Stimulated activated naive CD8-positive, alpha-beta T cell treated with anti-CD3 and anti-CD28 coated beads, Interleukin-15, amount 100 ng/mL, for 72 hours (primary cell): ENCODE measurements around the gene DEPDC4.
"Not testable (repeated sequence)": the region's sequence is repeated elsewhere in the genome, so short reads cannot be mapped to it uniquely, and the experiment has no call there.

Experiments
- ATAC-seq: fragments of 150-1000 bp; cut with Tn5 transposase; 2 replicates; pipeline ENCODE4 v1.10.0; 2021; ENCODE audit warnings: mild to moderate bottlenecking, moderate library complexity
- DNase-seq, 2 donors: peaks; one replicate each; pipeline ENCODE4 v3.0.0; 2021 to 2022
- H3K27ac Mint-ChIP-seq, 2 donors: one replicate each; pipeline ENCODE4 v1.8.0; 2022; ENCODE audit warnings: mild to moderate bottlenecking in 2 of 2, mixed read lengths in 2 of 2, moderate library complexity in 2 of 2
- H3K27me3 Mint-ChIP-seq: one replicate; pipeline ENCODE4 v1.8.0; 2022; ENCODE audit warnings: mixed read lengths
- H3K4me1 Mint-ChIP-seq: one replicate; pipeline ENCODE4 v1.8.0; 2022; ENCODE audit warnings: mild to moderate bottlenecking, mixed read lengths
- H3K4me3 Mint-ChIP-seq, 2 donors: one replicate each; pipeline ENCODE4 v1.8.0; 2022; ENCODE audit warnings: mild to moderate bottlenecking in 2 of 2, mixed read lengths in 2 of 2, moderate library complexity in 1 of 2
- H3K9me3 Mint-ChIP-seq, 2 donors: one replicate each; pipeline ENCODE4 v1.8.0; 2022; ENCODE audit warnings: mixed read lengths in 2 of 2

DEPDC4 gene

DNA sequence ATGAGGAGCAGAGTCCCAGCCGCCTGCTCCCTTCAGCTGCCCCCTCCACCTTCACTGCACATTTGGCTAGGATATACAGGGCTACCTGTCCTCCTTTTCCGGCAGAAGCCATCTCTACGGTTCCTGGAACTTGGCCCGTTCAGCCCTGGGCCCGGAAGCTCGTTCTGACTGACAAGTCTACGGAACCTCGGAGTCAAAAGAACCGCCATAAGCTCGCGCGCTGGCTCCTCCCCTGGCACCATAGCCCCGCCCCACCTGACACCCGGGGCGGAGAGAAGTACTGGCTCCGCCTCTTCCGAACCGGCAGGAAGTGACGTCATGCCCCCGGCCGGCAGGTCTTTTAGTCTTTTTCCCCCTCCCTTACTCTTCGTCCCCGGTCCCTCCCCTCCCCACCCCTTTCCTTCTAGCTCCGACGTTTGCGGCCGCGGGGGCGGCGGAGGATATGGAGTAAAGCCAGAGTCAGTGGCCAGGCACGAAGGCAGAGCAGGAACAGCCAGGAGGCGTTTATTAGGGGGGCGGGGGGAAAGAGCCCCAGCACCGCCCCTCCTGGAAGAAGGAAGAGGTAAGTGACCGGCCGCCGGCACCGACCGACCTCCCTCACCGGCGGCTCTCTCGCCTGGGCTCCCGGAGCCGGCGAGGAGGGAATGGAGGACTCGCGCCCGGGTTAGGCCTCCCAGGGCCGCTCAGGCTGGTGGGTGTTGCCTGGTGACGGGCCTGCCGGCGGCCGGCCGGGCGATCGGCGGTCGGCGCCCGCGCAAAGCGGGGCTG is at the start of gene DEPDC4, which contains the start of gene SCYL2:
DEPDC4 (minus strand) TSS at position 245 of the 768 bp plus-strand sequence; CDS start at position 242, 3 bp downstream.
SCYL2 (plus strand) TSS at position 343 of the 768 bp plus-strand sequence. CDS start 15,794 bp downstream, outside the sequence.
- Mint-ChIP-seq H3K27me3 (no peaks in the 10 kb centered on the region), H3K27ac (peak within 1 kb of the TSS; percentile 99)
- ATAC-seq: peak; percentile 91

DNA sequence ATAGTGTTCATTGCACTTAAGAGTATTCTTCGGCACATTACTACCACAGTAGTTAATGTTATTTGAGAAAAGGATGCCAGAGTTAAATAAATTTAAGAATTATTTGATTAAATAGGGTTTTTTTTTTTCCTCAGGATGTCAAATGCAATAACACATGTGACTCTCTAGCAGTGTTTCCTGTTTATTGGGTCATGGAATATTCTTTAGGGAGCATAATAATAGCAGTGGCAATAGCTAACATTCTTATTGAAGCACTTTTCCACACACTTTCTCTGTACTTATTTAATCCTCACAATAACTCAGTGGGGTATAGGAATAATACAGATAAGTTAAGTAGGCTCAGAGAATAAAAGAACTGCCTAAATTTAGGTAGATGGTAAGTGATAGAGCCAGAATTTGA is 44.4 kb upstream of the DEPDC4 start:
- DNase-seq (no peak), ATAC-seq (no peak)
- Mint-ChIP-seq H3K27me3 (no peaks in the 10 kb centered on the region), H3K9me3 (peaks cover 5 to 7% of the 10 kb centered on the region in 2 donors), H3K27ac (no peak overlapping the region), H3K4me1 (peaks cover 5% of the 10 kb centered on the region), H3K4me3 (no peak overlapping the region)

More for the DNA sequence above, at the start of gene DEPDC4, which contains the start of gene SCYL2:
- DNase-seq: peak; percentile 93 to 94
- Mint-ChIP-seq H3K4me3 (peak within 1 kb of the TSS; percentile 94 to 100), H3K4me1 (peaks cover 23% of the 10 kb centered on the region), H3K9me3 (no peaks in the 10 kb centered on the region)

DNA sequence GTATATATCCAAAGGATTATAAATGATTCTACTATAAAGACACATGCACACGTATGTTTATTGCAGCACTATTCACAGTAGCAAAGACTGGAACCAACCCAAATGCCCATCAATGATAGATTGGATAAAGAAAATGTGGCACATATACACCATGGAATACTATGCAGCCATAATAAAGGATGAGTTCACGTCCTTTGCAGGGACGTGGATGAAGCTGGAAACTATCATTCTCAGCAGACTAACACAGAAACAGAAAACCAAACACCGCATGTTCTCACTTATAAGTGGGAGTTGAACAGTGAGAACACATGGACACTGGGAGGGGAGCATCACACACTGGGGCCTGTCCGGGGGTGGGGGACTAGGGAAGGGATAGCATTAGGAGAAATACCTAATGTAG is 41.3 kb upstream of the DEPDC4 start:
- H3K4me1 Mint-ChIP-seq, H3K27me3 Mint-ChIP-seq, DNase-seq, H3K27ac Mint-ChIP-seq, ATAC-seq, H3K4me3 Mint-ChIP-seq: not testable (repeated sequence)
- peaks cover 10 to 28% of the 10 kb centered on the region in 2 donors for H3K9me3 Mint-ChIP-seq

DNA sequence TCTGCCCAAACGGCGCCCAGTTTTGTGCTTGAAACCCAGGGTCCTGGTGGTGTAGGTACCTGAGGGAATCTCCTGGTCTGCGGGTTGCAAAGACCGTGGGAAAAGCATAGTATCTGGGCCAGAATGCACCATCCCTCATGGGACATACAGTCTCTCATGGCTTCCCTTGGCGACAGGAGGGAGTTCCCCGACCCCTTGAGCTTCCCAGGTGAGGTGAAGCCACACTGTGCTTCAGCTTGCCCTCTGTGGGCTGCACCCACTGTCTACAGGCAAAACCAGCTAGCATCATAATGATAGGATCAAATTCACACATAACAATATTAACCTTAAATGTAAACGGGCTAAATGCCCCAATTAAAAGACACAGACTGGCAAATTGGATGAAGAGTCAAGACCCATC is 37.5 kb upstream of the DEPDC4 start:
- not testable (repeated sequence) for H3K4me1 Mint-ChIP-seq, DNase-seq, H3K27me3 Mint-ChIP-seq, ATAC-seq, H3K4me3 Mint-ChIP-seq, H3K27ac Mint-ChIP-seq
- peaks cover 19 to 53% of the 10 kb centered on the region in 2 donors for H3K9me3 Mint-ChIP-seq

DNA sequence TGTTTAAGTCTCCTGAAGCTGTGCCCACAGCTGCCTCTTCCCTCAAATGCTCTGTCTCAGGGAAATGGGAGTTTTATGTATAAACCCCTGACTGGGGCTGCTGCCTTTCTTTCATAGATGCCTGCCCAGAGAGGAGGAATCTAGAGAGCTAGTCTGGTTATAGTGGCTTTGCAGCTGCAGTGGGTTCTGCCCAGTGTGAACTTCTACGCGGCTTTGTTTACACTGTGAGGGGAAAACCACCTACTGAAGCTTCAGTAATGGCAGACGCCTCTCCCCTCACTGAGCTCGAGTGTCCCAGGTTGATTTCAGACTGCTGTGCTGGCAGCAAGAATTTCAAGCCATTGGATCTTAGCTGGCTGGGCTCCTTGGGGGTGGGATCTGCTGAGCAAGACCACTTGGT is 37.0 kb upstream of the DEPDC4 start:
- Mint-ChIP-seq H3K27ac (no peak overlapping the region), H3K9me3 (peaks cover 19 to 53% of the 10 kb centered on the region in 2 donors), H3K27me3 (no peaks in the 10 kb centered on the region), H3K4me1 (no peaks in the 10 kb centered on the region), H3K4me3 (no peak overlapping the region)
- DNase-seq: no peak
- ATAC-seq: no peak

DNA sequence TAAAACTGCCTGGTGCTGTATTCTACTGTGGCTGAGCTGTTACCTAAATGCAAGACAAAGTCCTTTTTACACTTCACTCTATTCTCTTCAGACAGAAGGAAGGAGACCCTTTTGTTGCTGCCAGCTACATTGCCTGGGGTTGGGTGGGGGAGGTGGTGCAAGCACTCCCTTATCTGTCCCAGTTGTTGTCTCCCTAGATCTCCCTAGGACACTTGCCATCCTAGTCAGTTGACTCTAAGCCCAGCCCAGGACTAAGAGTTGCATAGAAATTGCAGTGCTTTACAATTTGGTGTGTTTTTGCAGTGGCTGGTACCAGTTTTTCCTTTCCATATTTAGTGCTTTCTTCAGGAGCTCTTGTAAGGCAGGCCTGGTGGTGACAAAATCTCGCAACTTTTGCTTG is 35.2 kb upstream of the DEPDC4 start:
- Mint-ChIP-seq H3K27ac (no peak overlapping the region), H3K9me3 (peaks cover 19 to 53% of the 10 kb centered on the region in 2 donors), H3K4me3 (no peak overlapping the region), H3K27me3 (no peaks in the 10 kb centered on the region), H3K4me1 (no peaks in the 10 kb centered on the region)
- no peak for ATAC-seq
- no peak for DNase-seq

DNA sequence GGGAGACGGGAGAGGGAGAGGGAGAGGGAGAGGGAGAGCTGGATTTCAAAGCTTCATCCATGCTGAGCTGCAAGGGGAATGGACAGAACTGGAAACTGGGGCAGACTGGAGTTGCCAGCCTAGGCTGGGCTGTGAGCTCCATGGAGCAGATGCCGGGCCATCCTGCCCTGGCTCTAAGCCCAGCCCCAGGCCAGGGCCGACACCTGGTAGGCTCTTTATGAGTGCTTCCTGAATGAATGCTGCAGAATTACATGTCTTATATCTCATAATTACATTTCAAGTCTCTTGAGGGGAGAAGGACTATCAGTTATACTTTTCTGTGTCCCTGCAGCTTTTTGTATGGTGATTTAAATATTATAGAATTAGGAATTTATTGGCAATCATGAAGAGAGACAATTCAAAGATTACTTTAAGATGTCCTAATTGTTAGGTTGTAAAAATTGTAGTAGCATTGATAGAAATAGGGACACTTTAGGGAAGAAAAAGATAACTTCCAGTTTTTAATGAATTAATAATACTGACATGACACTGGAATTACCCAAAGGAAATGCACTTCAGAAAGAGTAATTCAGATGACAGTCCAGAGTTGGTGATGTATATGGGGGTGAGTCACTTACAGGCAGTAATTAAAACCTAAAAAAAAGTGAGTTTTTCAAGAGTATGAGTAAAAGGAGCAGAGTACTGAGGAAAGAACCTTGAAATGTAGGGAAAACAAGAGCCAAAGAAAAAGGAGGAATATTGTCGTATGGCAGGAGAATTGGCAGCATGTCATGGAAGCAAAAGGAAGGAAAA is 29.1 kb upstream of the DEPDC4 start:
- DNase-seq: no peak
- Mint-ChIP-seq H3K9me3 (peaks cover 4 to 7% of the 10 kb centered on the region in 2 donors), H3K4me1 (no peaks in the 10 kb centered on the region), H3K27me3 (no peaks in the 10 kb centered on the region), H3K4me3 (no peak overlapping the region), H3K27ac (no peak overlapping the region)
- no peak for ATAC-seq

DNA sequence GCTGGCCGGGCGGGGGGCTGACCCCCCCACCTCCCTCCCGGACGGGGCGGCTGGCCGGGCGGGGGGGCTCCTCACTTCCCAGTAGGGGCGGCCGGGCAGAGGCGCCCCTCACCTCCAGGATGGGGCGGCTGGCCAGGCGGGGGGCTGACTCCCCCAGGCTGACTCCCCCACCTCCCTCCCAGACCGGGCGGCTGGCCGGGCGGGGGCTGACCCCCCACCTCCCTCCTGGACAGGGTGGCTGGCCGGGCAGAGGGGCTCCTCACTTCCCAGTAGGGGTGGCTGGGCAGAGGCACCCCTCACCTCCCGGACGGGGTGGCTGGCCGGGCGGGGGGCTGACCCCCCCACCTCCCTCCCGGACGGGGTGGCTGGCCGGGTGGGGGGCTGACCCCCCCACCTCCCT is 27.5 kb upstream of the DEPDC4 start:
- not testable (repeated sequence) for H3K4me1 Mint-ChIP-seq, DNase-seq, H3K4me3 Mint-ChIP-seq, H3K27ac Mint-ChIP-seq, H3K27me3 Mint-ChIP-seq, H3K9me3 Mint-ChIP-seq, ATAC-seq

DNA sequence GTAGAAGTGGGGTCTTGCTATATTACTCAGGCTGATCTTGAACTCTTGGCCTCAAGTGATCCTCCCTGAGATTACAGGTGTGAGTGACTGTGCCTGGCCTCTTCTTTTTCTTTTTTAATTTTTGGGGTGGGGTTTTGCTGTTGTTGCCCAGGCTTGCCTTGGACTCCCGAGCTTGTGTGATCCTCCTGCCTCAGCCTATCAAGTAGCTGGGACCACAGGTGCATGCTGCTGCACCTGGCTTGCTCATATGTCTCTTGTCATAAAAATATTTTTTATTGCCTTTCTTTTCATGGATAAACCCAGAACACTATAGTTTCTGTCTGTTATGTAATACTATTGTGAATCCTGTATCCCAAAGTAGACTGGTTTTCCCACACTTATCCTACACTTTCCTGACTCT is 26.1 kb upstream of the DEPDC4 start:
- DNase-seq (no peak), ATAC-seq (no peak)
- H3K27me3 Mint-ChIP-seq: no peaks in the 10 kb centered on the region
- no peaks in the 10 kb centered on the region for H3K9me3 Mint-ChIP-seq
- H3K4me1 Mint-ChIP-seq: no peaks in the 10 kb centered on the region
- H3K27ac Mint-ChIP-seq: no peak overlapping the region
- no peak overlapping the region for H3K4me3 Mint-ChIP-seq

DNA sequence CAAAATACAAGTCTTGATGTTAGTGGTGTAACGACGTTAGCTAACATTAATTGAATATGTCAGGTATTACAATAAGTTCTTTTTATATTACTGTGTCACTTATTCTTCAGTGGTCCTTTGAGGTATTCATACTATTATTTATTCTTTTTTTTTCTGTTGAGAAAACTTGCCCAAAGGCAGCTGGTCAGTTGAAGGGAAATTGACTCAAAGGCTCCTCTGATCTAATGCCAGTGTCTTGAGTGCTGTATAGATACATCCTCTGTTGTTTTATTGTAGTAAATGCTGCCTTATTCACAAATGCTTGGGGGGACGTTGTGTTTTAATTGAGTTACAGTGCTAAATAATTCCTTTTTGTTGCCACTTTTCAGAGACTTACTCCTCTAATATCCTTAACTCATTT is 23.1 kb upstream of the DEPDC4 start:
- H3K9me3 Mint-ChIP-seq: no peaks in the 10 kb centered on the region
- no peak overlapping the region for H3K4me3 Mint-ChIP-seq

DNA sequence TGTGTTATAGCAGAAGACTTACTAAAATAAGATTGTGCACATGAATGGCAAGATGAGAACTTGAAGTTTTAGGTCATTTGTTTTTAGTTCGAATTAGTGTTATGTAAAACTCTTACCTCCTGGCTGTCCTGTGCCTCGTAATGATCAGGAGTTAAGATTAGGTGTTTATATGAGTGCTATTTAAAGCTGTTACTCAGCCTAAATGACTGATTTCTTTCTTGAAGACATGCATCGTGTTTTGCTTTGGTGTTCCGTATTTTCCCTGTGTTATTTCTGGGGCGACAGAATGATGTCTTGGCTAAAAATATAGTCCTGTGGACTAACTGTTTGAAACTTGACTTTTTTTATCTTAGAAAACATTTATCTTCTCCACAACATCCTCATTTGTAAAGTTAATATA is 22.2 kb upstream of the DEPDC4 start:
- no peak for ATAC-seq
- no peak for DNase-seq
- Mint-ChIP-seq H3K4me1 (no peaks in the 10 kb centered on the region), H3K9me3 (no peaks in the 10 kb centered on the region), H3K27ac (no peak overlapping the region), H3K27me3 (no peaks in the 10 kb centered on the region), H3K4me3 (no peak overlapping the region)

More for the DNA sequence above, 23.1 kb upstream of the DEPDC4 start:
- H3K4me1 Mint-ChIP-seq: no peaks in the 10 kb centered on the region
- DNase-seq: no peak
- no peak for ATAC-seq
- no peaks in the 10 kb centered on the region for H3K27me3 Mint-ChIP-seq
- H3K27ac Mint-ChIP-seq: no peak overlapping the region

DNA sequence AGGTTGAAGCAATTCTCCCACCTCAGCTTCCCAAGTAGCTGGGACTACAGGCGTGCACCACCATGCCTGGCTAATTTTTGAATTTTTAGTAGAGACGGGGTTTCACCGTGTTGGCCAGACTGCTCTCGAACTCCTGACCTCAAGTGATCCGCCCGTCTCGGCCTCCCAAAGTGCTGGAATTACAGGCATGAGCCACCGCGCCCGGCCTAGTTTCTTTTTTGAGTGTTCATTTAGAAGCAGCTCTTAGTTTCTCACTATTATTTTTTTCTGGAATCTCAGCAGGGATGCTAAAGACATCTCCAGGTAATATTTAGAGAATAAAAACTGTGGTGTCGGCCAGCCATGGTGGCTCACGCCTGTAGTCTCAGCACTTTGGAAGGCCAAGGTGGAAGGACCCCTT is 17.7 kb upstream of the DEPDC4 start:
- not testable (repeated sequence) for H3K4me1 Mint-ChIP-seq, H3K9me3 Mint-ChIP-seq, H3K4me3 Mint-ChIP-seq, DNase-seq, H3K27ac Mint-ChIP-seq, ATAC-seq, H3K27me3 Mint-ChIP-seq

DNA sequence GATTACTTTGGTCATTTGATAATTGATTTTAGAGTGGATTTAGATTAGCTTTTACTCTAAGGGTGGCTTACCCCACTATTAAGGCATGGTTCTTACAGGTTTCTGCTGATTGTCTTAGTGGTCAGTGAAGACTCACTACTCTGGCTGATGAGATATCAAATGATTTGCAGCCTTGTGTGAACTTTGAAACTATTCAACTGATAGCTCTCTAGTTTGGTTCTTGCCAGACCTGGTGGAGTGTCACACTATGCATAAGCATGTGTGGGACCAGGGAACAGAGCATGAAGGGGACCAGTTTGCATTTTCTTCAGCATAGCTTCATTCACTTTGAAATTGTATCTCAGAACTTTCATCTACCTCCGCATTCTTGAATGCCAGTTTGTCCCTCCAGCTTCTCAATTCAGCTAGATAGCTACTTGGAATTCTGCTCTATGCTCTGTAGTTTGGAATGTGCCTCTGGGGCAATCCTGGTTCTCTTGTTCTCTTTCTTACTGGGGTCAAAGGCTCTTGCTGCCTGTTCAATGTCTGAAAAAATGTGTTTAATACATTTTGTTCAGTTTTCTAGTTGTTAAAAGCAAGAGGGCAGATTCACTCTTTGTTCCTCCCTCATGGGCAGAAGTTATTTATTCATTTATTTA is 12.8 kb upstream of the DEPDC4 start:
- Mint-ChIP-seq H3K4me3 (no peak overlapping the region), H3K4me1 (peaks cover 20% of the 10 kb centered on the region), H3K27me3 (no peaks in the 10 kb centered on the region), H3K27ac (no peak overlapping the region), H3K9me3 (no peaks in the 10 kb centered on the region)
- ATAC-seq: no peak
- no peak for DNase-seq

DNA sequence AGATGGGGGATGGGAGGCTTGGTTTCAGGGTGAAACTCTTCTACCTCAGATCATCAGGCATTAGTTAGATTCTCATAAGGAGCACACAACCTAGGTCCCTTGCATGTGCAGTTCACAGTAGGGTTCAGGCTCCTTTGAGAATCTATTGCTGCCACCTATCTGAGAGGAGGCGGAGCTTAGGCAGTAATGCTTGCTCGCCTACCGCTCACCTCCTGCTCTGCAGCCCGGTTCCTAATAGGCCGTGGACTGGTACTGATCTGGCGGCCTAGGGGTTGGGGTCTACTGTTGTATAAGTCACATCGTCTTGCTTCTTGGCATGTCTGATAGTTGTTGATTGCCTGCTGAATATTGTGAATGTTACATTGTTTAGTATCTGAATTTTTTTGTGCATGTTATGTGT is 12.3 kb upstream of the DEPDC4 start:
- no peak for DNase-seq
- Mint-ChIP-seq H3K9me3 (no peaks in the 10 kb centered on the region), H3K27ac (peak overlapping the region in 1 of 2 donors; percentile 63), H3K4me3 (no peak overlapping the region), H3K27me3 (no peaks in the 10 kb centered on the region), H3K4me1 (peaks cover 20% of the 10 kb centered on the region)
- no peak for ATAC-seq

DNA sequence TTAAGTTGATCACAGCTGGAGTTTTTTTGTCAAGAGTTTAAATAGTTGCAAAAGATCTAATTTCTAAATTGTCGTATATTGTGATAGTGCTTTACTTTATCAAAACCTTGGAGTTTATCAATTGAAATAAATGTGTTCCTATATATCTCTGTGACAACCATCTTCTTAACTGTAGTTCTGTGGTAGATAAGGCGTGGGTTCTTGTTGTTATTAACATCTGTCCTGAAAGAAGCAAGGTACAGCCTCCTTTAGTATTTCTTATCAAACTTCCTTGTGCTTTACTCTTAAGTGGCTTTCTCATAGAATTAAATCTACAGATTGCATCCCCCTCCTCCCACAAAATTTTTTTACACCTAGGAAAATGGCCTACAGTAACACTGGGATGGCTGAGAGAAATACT is 7.4 kb upstream of the DEPDC4 start:
- DNase-seq: no peak
- Mint-ChIP-seq H3K4me3 (no peak overlapping the region), H3K27me3 (no peaks in the 10 kb centered on the region), H3K27ac (no peak overlapping the region), H3K9me3 (no peaks in the 10 kb centered on the region), H3K4me1 (peaks cover 36% of the 10 kb centered on the region)
- no peak for ATAC-seq

DNA sequence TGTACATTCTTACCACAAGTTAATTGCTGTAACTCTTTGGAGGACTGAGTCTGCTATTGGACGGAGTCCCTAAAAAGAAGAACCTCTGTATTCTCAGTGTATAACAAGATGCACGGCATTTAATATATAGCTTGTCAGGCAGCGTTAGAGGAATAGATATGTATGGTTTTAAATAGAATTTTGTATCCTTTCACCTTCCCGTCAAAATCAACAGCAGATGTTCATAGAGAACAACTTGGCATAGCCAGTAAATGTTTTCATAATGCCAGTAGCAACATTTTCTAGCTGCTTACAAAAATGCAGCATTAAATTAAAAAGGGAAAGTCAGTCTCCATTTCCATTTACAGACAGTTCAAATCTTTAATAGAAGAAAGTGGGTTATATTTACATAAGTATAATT is 6.9 kb upstream of the DEPDC4 start:
- Mint-ChIP-seq H3K9me3 (no peaks in the 10 kb centered on the region), H3K27me3 (no peaks in the 10 kb centered on the region), H3K4me1 (peaks cover 40% of the 10 kb centered on the region), H3K4me3 (no peak overlapping the region), H3K27ac (no peak overlapping the region)
- DNase-seq (no peak), ATAC-seq (no peak)
